ENCODE data around the gene RPL36AL.
"Not testable (repeated sequence)": the region's sequence is repeated elsewhere in the genome, so short reads cannot be mapped to it uniquely, and the experiment has no call there.

Gene RPL36AL

GRCh38 chr14:49620182-49621113 lies at the start of gene RPL36AL, which contains the start of gene MGAT2:
Gene RPL36AL (minus strand): TSS chr14:49620626. CDS start chr14:49619104, 1,522 bp downstream.
Gene MGAT2 (plus strand): TSS chr14:49620799. CDS start chr14:49621269, 470 bp downstream.
- peak; percentile 94 to 95 for DNase-seq

- DNase-seq = no peak
Observed at GRCh38 chr14:49659526-49660455, 39.4 kb upstream of the RPL36AL start.

- not testable (repeated sequence) for DNase-seq
Observed at GRCh38 chr14:49657500-49657899, 37.1 kb upstream of the RPL36AL start.

- DNase-seq = no peak
Observed at GRCh38 chr14:49654511-49654910, 34.1 kb upstream of the RPL36AL start.

GRCh38 chr14:49653508-49653907 lies 33.1 kb upstream of the RPL36AL start:
- no peak for DNase-seq

- no peak for DNase-seq
Observed at GRCh38 chr14:49642163-49642562, 21.7 kb upstream of the RPL36AL start.

GRCh38 chr14:49641697-49642129 lies 21.3 kb upstream of the RPL36AL start:
- no peak for DNase-seq

GRCh38 chr14:49640540-49641417 lies 20.4 kb upstream of the RPL36AL start:
- DNase-seq = no peak

- no peak for DNase-seq
Observed at GRCh38 chr14:49637534-49638078, 17.2 kb upstream of the RPL36AL start.

GRCh38 chr14:49636866-49637265 lies 16.4 kb upstream of the RPL36AL start:
- no peak for DNase-seq

GRCh38 chr14:49634547-49635334 lies 14.3 kb upstream of the RPL36AL start, which contains the start of gene DNAAF2:
Gene DNAAF2 (minus strand): TSS chr14:49635244. CDS start chr14:49635149, 95 bp downstream.
- peak; percentile 65 to 78 for DNase-seq

- DNase-seq = peak; percentile 94 to 95
Observed at GRCh38 chr14:49633640-49634546, 13.5 kb upstream of the RPL36AL start.

- peak in 1 of 2 donors; percentile 72 for DNase-seq
Observed at GRCh38 chr14:49623941-49624839, 3.8 kb upstream of the RPL36AL start.

GRCh38 chr14:49623387-49623786 lies 3.0 kb upstream of the RPL36AL start:
- no peak for DNase-seq

- no peak for DNase-seq
Observed at GRCh38 chr14:49622022-49622607, 1.7 kb upstream of the RPL36AL start.

- DNase-seq = peak; percentile 68 to 70
Observed at GRCh38 chr14:49621114-49621881, 872 bp upstream of the RPL36AL start.

- DNase-seq = no peak
Observed at GRCh38 chr14:49619730-49620129, 696 bp downstream of the RPL36AL start.
